Uterus (tissue), 4 donors: Measurements from ENCODE around the gene RBBP8NL. TPM values are rescaled to one million over a fixed set of nuclear protein-coding genes. Genes with fewer than 3 reads are reported as not detected.

Source experiments
- DNase-seq, 2 donors: peaks; one replicate each; pipeline ENCODE4 v3.0.0-alpha.2; 2019 to 2020
- H3K27ac ChIP-seq, 2 donors: fragments of 200-600 bp; sonication (generic); 1 replicate in 1 of 2; 2 replicates in 1 of 2; pipeline ENCODE4 v1.5.1; 2016 to 2018
- H3K27me3 ChIP-seq, 2 donors: fragments of 200-600 bp; sonication (generic); one replicate each; pipeline ENCODE4 v1.5.1; 2018 to 2019; ENCODE audit warnings: control low read depth in 1 of 2
- H3K36me3 ChIP-seq, 2 donors: fragments of 200-600 bp; sonication (generic); one replicate each; pipeline ENCODE4 v1.5.1; 2019; ENCODE audit warnings: control low read depth in 1 of 2
- H3K4me1 ChIP-seq, 2 donors: fragments of 200-600 bp; sonication (generic); one replicate each; pipeline ENCODE4 v1.5.1; 2018 to 2019; ENCODE audit warnings: control low read depth in 1 of 2
- H3K4me3 ChIP-seq, 2 donors: fragments of 200-600 bp; sonication (generic); 1 replicate in 1 of 2; 2 replicates in 1 of 2; pipeline ENCODE4 v1.5.1; 2018 to 2019; ENCODE audit warnings: mild to moderate bottlenecking in 1 of 2
- H3K9me3 ChIP-seq, 2 donors: fragments of 200-600 bp; sonication (generic); one replicate each; pipeline ENCODE4 v1.5.1; 2019; ENCODE audit warnings: control low read depth in 1 of 2
- CTCF ChIP-seq, 4 experiments: fragments of 200-600 bp in 2 of 4; fragments of 450-650 bp in 2 of 4; sonication (generic) in 2 of 4; IDR thresholded peaks; one replicate each; pipeline ENCODE4 v1.5.1; 2016 to 2019; ENCODE audit warnings: antibody characterized with exemption in 4 of 4, mild to moderate bottlenecking in 2 of 4, moderate library complexity in 1 of 4
- POLR2A ChIP-seq, 2 donors: fragments of 450-650 bp; IDR thresholded peaks; one replicate each; pipeline ENCODE4 v1.6.1; 2016; ENCODE audit warnings: antibody characterized with exemption in 2 of 2, mild to moderate bottlenecking in 1 of 2, moderate library complexity in 1 of 2
- intact Hi-C: fragments of 100-400 bp; cut with DNase I; formaldehyde crosslinking; loops from one replicate; pipeline ENCODE4 v1.15.1; 2023; ENCODE audit warnings: low total_unique reads
- total RNA-seq, 4 donors: library from RNA; depleted of rRNA in 3 of 4; stranded (reverse); fragments of >200 nt in 3 of 4; gene quantifications; one replicate each; pipeline versions ENCODE4 v1.1.0 to v1.2.4, GENCODE V29; 2014 to 2023
- donor health status: DM: yes; HTN: yes; CAD: no.

RBBP8NL gene
- total RNA-seq, 4 donors from 2014 or later: 0.35 TPM; not detected in 3

- no peak overlapping the region for H3K4me3 ChIP-seq
- peaks cover 0 to 15% of the 10 kb centered on the region in 2 donors for H3K4me1 ChIP-seq
- no peaks in the 10 kb centered on the region for H3K36me3 ChIP-seq
- TF ChIP-seq POLR2A (IDR thresholded peaks at IDR 0.05) (no peak), CTCF (IDR thresholded peaks at IDR 0.05) (no peak)
- no peaks in the 10 kb centered on the region for H3K27me3 ChIP-seq
- no peaks in the 10 kb centered on the region for H3K9me3 ChIP-seq
- intact Hi-C loops: loop anchor here (10.0 kb wide), 1 partner anchor 397 kb away; no protein-coding TSS in a partner anchor
- no peak for DNase-seq
- H3K27ac ChIP-seq: no peak overlapping the region
Observed at GRCh38 chr20:62411479-62412193, 15.7 kb downstream of the RBBP8NL start.

- no peaks in the 10 kb centered on the region for H3K9me3 ChIP-seq
- TF ChIP-seq CTCF (IDR thresholded peaks at IDR 0.05): no peak
- no peak for TF ChIP-seq POLR2A (IDR thresholded peaks at IDR 0.05)
- intact Hi-C loops: loop anchor here (10.0 kb wide), 1 partner anchor 396 kb away; no protein-coding TSS in a partner anchor
- DNase-seq: no peak
- no peaks in the 10 kb centered on the region for H3K27me3 ChIP-seq
- no peak overlapping the region for H3K4me3 ChIP-seq
- H3K36me3 ChIP-seq: no peaks in the 10 kb centered on the region
- no peak overlapping the region for H3K27ac ChIP-seq
- peaks cover 0 to 21% of the 10 kb centered on the region in 2 donors for H3K4me1 ChIP-seq
Observed at GRCh38 chr20:62410746-62411478, 16.4 kb downstream of the RBBP8NL start.

DNA sequence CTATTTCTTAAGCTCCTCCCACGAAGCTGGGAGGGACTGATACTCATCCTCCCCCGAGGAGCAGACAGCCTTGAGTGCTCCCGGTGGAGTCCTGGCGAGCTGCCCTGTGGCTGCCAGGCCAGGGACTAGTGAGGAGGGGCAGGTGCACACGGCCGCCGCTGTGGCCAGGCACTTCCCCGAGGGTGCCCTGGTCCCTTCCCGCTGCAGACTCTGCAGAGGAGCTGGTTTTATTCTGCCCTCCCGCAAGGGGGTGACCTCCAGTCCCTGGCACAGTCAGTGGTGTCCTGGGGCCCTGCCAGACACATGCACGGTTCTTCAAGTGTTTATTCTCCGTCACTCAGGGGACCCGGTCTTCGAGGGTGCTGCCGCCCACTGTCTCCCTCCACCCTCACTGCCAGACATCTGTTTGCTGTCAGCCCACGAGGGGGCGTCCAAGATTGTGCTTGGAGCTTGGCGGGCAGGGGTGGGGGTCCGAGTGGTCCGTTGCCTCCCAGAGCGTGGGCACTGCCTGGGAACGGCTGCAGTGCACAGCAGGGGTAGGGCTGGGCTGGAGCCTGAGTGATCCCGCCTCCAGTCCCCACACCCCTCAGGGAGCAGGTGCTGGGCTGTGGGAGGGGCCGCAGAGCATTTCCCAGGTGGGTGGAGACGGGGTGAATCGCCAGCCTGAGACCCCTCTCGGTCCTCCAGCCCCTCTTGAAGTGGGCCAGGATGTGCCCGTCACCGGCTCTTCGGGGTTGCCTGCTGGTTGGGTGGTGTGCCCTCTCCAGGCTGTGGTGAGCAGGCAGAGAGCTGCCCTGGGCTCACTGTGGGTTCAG, 17.2 kb downstream of the RBBP8NL start:
- intact Hi-C loops: loop anchor here (10.0 kb wide), 2 partner anchors 395 kb away; partner anchors contain the start of gene OGFR
- no peak overlapping the region for H3K27ac ChIP-seq

DNA sequence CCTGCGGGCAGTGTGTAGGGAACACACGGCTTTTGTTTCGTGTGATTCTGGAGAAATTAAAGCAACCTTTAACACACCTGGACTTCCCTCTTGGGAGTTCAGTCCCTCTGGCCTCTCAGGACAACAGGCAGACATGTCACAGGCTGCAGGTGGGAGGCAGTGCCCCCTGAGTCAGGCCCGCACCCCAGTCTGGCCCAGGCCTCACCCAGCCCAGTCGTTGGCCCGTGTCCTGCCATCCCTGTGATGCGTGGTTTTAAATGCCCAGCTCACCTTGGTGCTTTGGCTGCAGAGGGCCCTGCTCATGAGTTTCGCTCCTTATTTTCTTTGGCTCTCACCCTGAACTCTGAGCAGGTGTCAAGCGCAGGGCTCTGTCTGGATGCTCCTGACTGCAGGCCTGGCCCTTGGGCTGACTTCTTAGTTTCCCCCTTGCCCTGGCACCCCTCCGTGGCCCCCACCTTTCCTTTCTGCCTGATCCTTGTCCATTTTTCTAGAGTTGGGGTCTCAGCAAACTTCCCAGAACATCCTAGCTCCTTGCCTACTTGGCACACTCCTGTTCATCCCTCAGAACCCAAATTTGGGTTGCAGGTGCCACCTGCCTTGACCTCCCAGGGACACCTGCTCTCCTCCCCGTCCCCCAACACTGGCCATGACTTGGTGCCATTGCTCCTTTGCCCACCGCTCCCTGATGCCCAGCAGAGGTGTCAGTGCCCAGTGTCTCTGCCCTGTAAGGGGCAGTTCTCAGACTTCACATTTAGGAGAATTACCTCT, 18.1 kb downstream of the RBBP8NL start:
- H3K27me3 ChIP-seq: no peaks in the 10 kb centered on the region
- TF ChIP-seq CTCF (IDR thresholded peaks at IDR 0.05) (no peak), POLR2A (IDR thresholded peaks at IDR 0.05) (no peak)
- no peaks in the 10 kb centered on the region for H3K9me3 ChIP-seq
- H3K27ac ChIP-seq: no peak overlapping the region
- intact Hi-C loops: loop anchor here (10.0 kb wide), 1 partner anchor 396 kb away; the partner anchor contains the start of gene OGFR
- DNase-seq: no peak
- H3K4me3 ChIP-seq: no peak overlapping the region
- no peaks in the 10 kb centered on the region for H3K36me3 ChIP-seq
- H3K4me1 ChIP-seq: peaks cover 0 to 28% of the 10 kb centered on the region in 2 donors

More for the DNA sequence above, 17.2 kb downstream of the RBBP8NL start:
- no peaks in the 10 kb centered on the region for H3K9me3 ChIP-seq
- DNase-seq: peak; percentile 62 to 66
- no peak overlapping the region for H3K4me3 ChIP-seq
- H3K4me1 ChIP-seq: peaks cover 0 to 28% of the 10 kb centered on the region in 2 donors
- TF ChIP-seq CTCF (IDR thresholded peaks at IDR 0.05) (peak; percentile 31 to 47 (median 40)), POLR2A (IDR thresholded peaks at IDR 0.05) (no peak)
- H3K27me3 ChIP-seq: no peaks in the 10 kb centered on the region
- H3K36me3 ChIP-seq: no peaks in the 10 kb centered on the region
